ENCODE data around the gene NCAPH2. TPM values are rescaled to one million over a fixed set of nuclear protein-coding genes. Genes with fewer than 3 reads are reported as not detected.

The NCAPH2 gene
- total and polyA plus RNA-seq, 2 of the 13 experiments (the other 11 are each of a cell fraction or from before 2014, with no cell fraction given) = 28.1 to 64.4 TPM

GRCh38 chr22:50485221-50486131 lies 22.5 kb upstream of the NCAPH2 start (continued):
- TF ChIP-seq ZBED4 (CRISPR knock-in tag; IDR thresholded peaks at IDR 0.05; ENCODE audit: borderline replicate concordance) = no peak
- TF ChIP-seq KDM1A (CRISPR knock-in tag; IDR thresholded peaks at IDR 0.05) = no peak
- no peak for TF ChIP-seq ZNF772 (CRISPR knock-in tag; IDR thresholded peaks at IDR 0.05)
- no peak for TF ChIP-seq ADNP (CRISPR knock-in tag; IDR thresholded peaks at IDR 0.05)
- TF ChIP-seq JUN (CRISPR knock-in tag; IDR thresholded peaks at IDR 0.05) = 0 out of 2 replicates have a peak, but pooled peaks have one; percentile 53
- TF ChIP-seq ZNF382 (CRISPR knock-in tag; IDR thresholded peaks at IDR 0.05; ENCODE audit: borderline replicate concordance) = no peak
- no peak for TF ChIP-seq NONO (IDR thresholded peaks at IDR 0.05)
- TF ChIP-seq NONO (CRISPR knock-in tag; conservative IDR thresholded peaks at IDR 0.05) = peak; percentile 86
- no peak; the same call in 1 of the 2 replicates for TF ChIP-seq SETDB1 (CRISPR knock-in tag; IDR thresholded peaks at IDR 0.05; ENCODE audit: borderline replicate concordance)
- peak; percentile 64; the same call in 1 of the 2 replicates for TF ChIP-seq TBX2 (CRISPR knock-in tag; IDR thresholded peaks at IDR 0.05; ENCODE audit: borderline replicate concordance)
- peak; percentile 81; the same call in 1 of the 2 replicates for TF ChIP-seq PAF1 (CRISPR knock-in tag; IDR thresholded peaks at IDR 0.05)
- TF ChIP-seq RORA (CRISPR knock-in tag; IDR thresholded peaks at IDR 0.05) = no peak
- TF ChIP-seq NFYC (CRISPR knock-in tag; IDR thresholded peaks at IDR 0.05) = 0 out of 2 replicates have a peak, but pooled peaks have one; percentile 25
- TF ChIP-seq ZNF749 (CRISPR knock-in tag; IDR thresholded peaks at IDR 0.05; ENCODE audit: borderline replicate concordance) = 0 out of 2 replicates have a peak, but pooled peaks have one; percentile 37
- no peak for TF ChIP-seq KLF15 (CRISPR knock-in tag; IDR thresholded peaks at IDR 0.05; ENCODE audit: borderline replicate concordance)
- 0 out of 2 replicates have a peak, but pooled peaks have one; percentile 14 for TF ChIP-seq HMG20B (CRISPR knock-in tag; conservative IDR thresholded peaks at IDR 0.05)
- peak; percentile 70 for TF ChIP-seq ZFP91 (CRISPR knock-in tag; IDR thresholded peaks at IDR 0.05; ENCODE audit: borderline replicate concordance)
- no peak for TF ChIP-seq ZFP82 (CRISPR knock-in tag; IDR thresholded peaks at IDR 0.05; ENCODE audit: borderline replicate concordance)
- no peak for TF ChIP-seq NAIF1 (CRISPR knock-in tag; IDR thresholded peaks at IDR 0.05; ENCODE audit: borderline replicate concordance)
- TF ChIP-seq CREB1 (IDR thresholded peaks at IDR 0.05) = no peak
- TF ChIP-seq CREB1 (CRISPR knock-in tag; IDR thresholded peaks at IDR 0.05) = no peak
- TF ChIP-seq DR1 (CRISPR knock-in tag; IDR thresholded peaks at IDR 0.05) = no peak

Data from HepG2 (cell line).